DOHH2 (cell line): ENCODE data around the gene ZNF8.

Source experiments
- EZH2phosphoT487 ChIP-seq: fragments of 200-600 bp; sonication (generic); IDR thresholded peaks from 2 replicates; pipeline ENCODE4 v1.6.1; 2017; ENCODE audit warnings: borderline replicate concordance, mild to moderate bottlenecking, antibody characterized with exemption, low read length, moderate library complexity, mixed read lengths
- TF ChIP-seq, protein P1 (sequence below): fragments of 200-600 bp; sonication (generic); IDR thresholded peaks from one replicate; pipeline ENCODE4 v1.5.1; 2014; ENCODE audit warnings: antibody characterized with exemption, mild to moderate bottlenecking, low read depth, low read length; ENCODE audit not compliant: poor library complexity, severe bottlenecking

DNA sequence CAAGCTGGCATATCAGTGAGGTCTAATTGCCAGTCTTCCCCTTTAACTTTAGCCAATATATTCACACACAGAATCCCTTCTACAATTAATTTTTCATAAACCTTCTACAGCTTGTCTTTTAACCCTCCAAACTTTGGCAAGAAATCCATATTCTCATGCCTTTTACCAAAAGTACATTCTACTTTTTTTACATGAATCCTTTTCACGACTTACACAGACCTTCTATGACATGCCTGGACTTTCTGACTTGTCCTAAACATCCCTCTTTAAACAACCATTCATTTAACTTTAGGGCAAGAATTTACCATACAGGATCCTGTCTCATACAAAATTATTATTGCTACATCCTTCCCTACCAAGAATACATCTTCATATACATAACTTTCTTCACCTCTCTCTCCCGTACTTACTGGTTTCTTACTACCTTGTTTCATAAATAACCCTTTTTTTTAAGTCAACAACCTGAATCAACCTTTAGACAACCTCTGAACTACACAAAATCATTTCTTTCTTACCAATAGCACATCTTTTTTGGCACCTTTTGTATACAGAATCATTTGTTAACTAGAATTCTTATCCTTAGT is 26.6 kb upstream of the ZNF8 start:
- TF ChIP-seq, protein P1, sequence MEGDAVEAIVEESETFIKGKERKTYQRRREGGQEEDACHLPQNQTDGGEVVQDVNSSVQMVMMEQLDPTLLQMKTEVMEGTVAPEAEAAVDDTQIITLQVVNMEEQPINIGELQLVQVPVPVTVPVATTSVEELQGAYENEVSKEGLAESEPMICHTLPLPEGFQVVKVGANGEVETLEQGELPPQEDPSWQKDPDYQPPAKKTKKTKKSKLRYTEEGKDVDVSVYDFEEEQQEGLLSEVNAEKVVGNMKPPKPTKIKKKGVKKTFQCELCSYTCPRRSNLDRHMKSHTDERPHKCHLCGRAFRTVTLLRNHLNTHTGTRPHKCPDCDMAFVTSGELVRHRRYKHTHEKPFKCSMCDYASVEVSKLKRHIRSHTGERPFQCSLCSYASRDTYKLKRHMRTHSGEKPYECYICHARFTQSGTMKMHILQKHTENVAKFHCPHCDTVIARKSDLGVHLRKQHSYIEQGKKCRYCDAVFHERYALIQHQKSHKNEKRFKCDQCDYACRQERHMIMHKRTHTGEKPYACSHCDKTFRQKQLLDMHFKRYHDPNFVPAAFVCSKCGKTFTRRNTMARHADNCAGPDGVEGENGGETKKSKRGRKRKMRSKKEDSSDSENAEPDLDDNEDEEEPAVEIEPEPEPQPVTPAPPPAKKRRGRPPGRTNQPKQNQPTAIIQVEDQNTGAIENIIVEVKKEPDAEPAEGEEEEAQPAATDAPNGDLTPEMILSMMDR: no peak
- no peak for TF ChIP-seq EZH2phosphoT487
